H9 (cell line): ENCODE measurements around the gene ST7L. TPM values are rescaled to one million over a fixed set of nuclear protein-coding genes. Genes with fewer than 3 reads are reported as not detected.

Experiments
- DNase-seq: peaks from one replicate; pipeline ENCODE4 v3.0.0-alpha.2; 2017
- H2AFZ ChIP-seq: one replicate; pipeline ENCODE4 v1.6.1; 2013; ENCODE audit warnings: mild to moderate bottlenecking, low read length, control low read depth, moderate library complexity
- H2AK5ac ChIP-seq: 2 replicates; pipeline ENCODE4 v1.6.1; 2013; ENCODE audit warnings: low read length, control low read depth, mixed read lengths; ENCODE audit not compliant: insufficient read length
- H2BK120ac ChIP-seq: one replicate; pipeline ENCODE4 v1.6.1; 2013; ENCODE audit warnings: low read depth, mild to moderate bottlenecking, low read length, control low read depth, inconsistent platforms; ENCODE audit not compliant: poor library complexity, severe bottlenecking
- H2BK12ac ChIP-seq: 2 replicates; pipeline ENCODE4 v1.6.1; 2013; ENCODE audit warnings: low read length, control low read depth, mixed read lengths, low read depth; ENCODE audit not compliant: insufficient read length
- H2BK15ac ChIP-seq: 2 replicates; pipeline ENCODE4 v1.6.1; 2013; ENCODE audit warnings: low read depth, low read length, control low read depth
- H2BK20ac ChIP-seq: one replicate; pipeline ENCODE4 v1.6.1; 2013; ENCODE audit warnings: low read depth, mild to moderate bottlenecking, low read length, control low read depth, inconsistent platforms; ENCODE audit not compliant: poor library complexity, severe bottlenecking
- H2BK5ac ChIP-seq: 2 replicates; pipeline ENCODE4 v1.6.1; 2013; ENCODE audit warnings: low read length, control low read depth, mixed read lengths; ENCODE audit not compliant: insufficient read length
- H3K14ac ChIP-seq: 2 replicates; pipeline ENCODE4 v1.6.1; 2013; ENCODE audit warnings: low read length, control low read depth; ENCODE audit not compliant: insufficient read depth
- H3K18ac ChIP-seq: 2 replicates; pipeline ENCODE4 v1.6.1; 2013; ENCODE audit warnings: low read depth, mild to moderate bottlenecking, mixed read lengths, low read length, control low read depth; ENCODE audit not compliant: insufficient read length
- H3K23ac ChIP-seq: 2 replicates; pipeline ENCODE4 v1.6.1; 2013; ENCODE audit warnings: low read length, control low read depth, mixed read lengths, low read depth; ENCODE audit not compliant: insufficient read length
- H3K23me2 ChIP-seq: 2 replicates; pipeline ENCODE4 v1.6.1; 2013; ENCODE audit warnings: low read depth, mild to moderate bottlenecking, mixed read lengths, low read length, control low read depth; ENCODE audit not compliant: insufficient read length, poor library complexity, severe bottlenecking
- H3K27ac ChIP-seq: 2 replicates; pipeline ENCODE4 v1.5.1; 2013; ENCODE audit warnings: low read length, control low read depth, mixed read lengths, low read depth; ENCODE audit not compliant: insufficient read length
- H3K27me3 ChIP-seq: 2 replicates; pipeline ENCODE4 v1.6.1; 2013; ENCODE audit warnings: low read length, control low read depth, inconsistent platforms; ENCODE audit not compliant: insufficient read depth
- H3K4ac ChIP-seq: 2 replicates; pipeline ENCODE4 v1.6.1; 2013; ENCODE audit warnings: low read depth, mild to moderate bottlenecking, control low read depth, inconsistent platforms, low read length, moderate library complexity
- H3K4me1 ChIP-seq: 2 replicates; pipeline ENCODE4 v1.6.1; 2013; ENCODE audit warnings: low read length, control low read depth, inconsistent platforms; ENCODE audit not compliant: insufficient read depth
- H3K4me2 ChIP-seq: 2 replicates; pipeline ENCODE4 v1.6.1; 2013; ENCODE audit warnings: low read length, control low read depth, mixed read lengths; ENCODE audit not compliant: insufficient read length, insufficient read depth
- H3K56ac ChIP-seq: 2 replicates; pipeline ENCODE4 v1.6.1; 2013; ENCODE audit warnings: low read depth, mild to moderate bottlenecking, mixed read lengths, low read length, control low read depth; ENCODE audit not compliant: insufficient read length
- H3K79me1 ChIP-seq: 2 replicates; pipeline ENCODE4 v1.6.1; 2013; ENCODE audit warnings: low read depth, mild to moderate bottlenecking, moderate library complexity, low read length, control low read depth, inconsistent platforms; ENCODE audit not compliant: insufficient read depth, poor library complexity, severe bottlenecking
- H3K79me2 ChIP-seq: 2 replicates; pipeline ENCODE4 v1.6.1; 2013; ENCODE audit warnings: low read length, control low read depth, inconsistent platforms; ENCODE audit not compliant: insufficient read depth
- H3K9ac ChIP-seq: 2 replicates; pipeline ENCODE4 v1.6.1; 2013; ENCODE audit warnings: low read length, control low read depth, mixed read lengths; ENCODE audit not compliant: insufficient read length; ENCODE audit errors: extremely low read depth
- H3K9me3 ChIP-seq: one replicate; pipeline ENCODE4 v1.6.1; 2013; ENCODE audit warnings: low read depth, low read length, inconsistent platforms; ENCODE audit not compliant: control insufficient read depth
- H3T11ph ChIP-seq: one replicate; pipeline ENCODE4 v1.6.1; 2013; ENCODE audit warnings: mild to moderate bottlenecking, low read length, control low read depth, inconsistent platforms
- H4K20me1 ChIP-seq: one replicate; pipeline ENCODE4 v1.6.1; 2013; ENCODE audit not compliant: control insufficient read depth, insufficient read length, insufficient read depth
- H4K5ac ChIP-seq: 2 replicates; pipeline ENCODE4 v1.6.1; 2013; ENCODE audit warnings: low read depth, mild to moderate bottlenecking, mixed read lengths, low read length, control low read depth; ENCODE audit not compliant: insufficient read length
- H4K8ac ChIP-seq: replicated peaks from 2 replicates; pipeline ENCODE4 v1.6.1; 2013; ENCODE audit warnings: low read length, control low read depth, mixed read lengths, low read depth; ENCODE audit not compliant: insufficient read length
- H4K91ac ChIP-seq: 2 replicates; pipeline ENCODE4 v1.6.1; 2013; ENCODE audit warnings: low read depth, mild to moderate bottlenecking, moderate library complexity, mixed read lengths, low read length, control low read depth; ENCODE audit not compliant: insufficient read length
- H3K27ac Mint-ChIP-seq, 3 experiments: 2 replicates in 2 of 3; 3 replicates in 1 of 3; pipeline ENCODE4 v1.8.0; 2020 to 2021; ENCODE audit warnings: mixed read lengths in 3 of 3, mild to moderate bottlenecking in 1 of 3, moderate library complexity in 1 of 3
- H3K27me3 Mint-ChIP-seq: 2 replicates; pipeline ENCODE4 v1.8.0; 2021; ENCODE audit warnings: low read depth, mild to moderate bottlenecking, moderate library complexity, mixed read lengths
- H3K36me3 Mint-ChIP-seq, 3 experiments: 2 replicates in 2 of 3; 3 replicates in 1 of 3; pipeline ENCODE4 v1.8.0; 2020 to 2021; ENCODE audit warnings: low read depth in 3 of 3, mixed read lengths in 3 of 3; ENCODE audit not compliant: insufficient read depth in 1 of 3
- H3K4me1 Mint-ChIP-seq, 2 experiments: 2 replicates each; pipeline ENCODE4 v1.8.0; 2020; ENCODE audit warnings: mixed read lengths in 2 of 2
- H3K4me3 Mint-ChIP-seq, 2 experiments: 2 replicates in 1 of 2; 3 replicates in 1 of 2; pipeline ENCODE4 v1.8.0; 2020 to 2021; ENCODE audit warnings: mild to moderate bottlenecking in 2 of 2, mixed read lengths in 2 of 2, moderate library complexity in 1 of 2
- H3K9me3 Mint-ChIP-seq, 2 experiments: 2 replicates in 1 of 2; 3 replicates in 1 of 2; pipeline ENCODE4 v1.8.0; 2020; ENCODE audit warnings: mild to moderate bottlenecking in 2 of 2, mixed read lengths in 2 of 2, moderate library complexity in 1 of 2
- CTCF ChIP-seq: fragments of 200-600 bp; sonication (generic); conservative IDR thresholded peaks from 3 replicates; pipeline ENCODE4 v1.8.0; 2021; ENCODE audit warnings: antibody characterized with exemption, mild to moderate bottlenecking
- total RNA-seq: library from RNA; stranded (reverse); gene quantifications from 2 replicates; pipeline ENCODE4 v1.2.1, GENCODE V29; 2021

Gene ST7L
- total RNA-seq, 1 experiment from 2014 or later = 16.0 TPM

GRCh38 chr1:112563341-112563740 lies 55.6 kb downstream of the ST7L start:
- no peaks in the 10 kb centered on the region for H3K9me3 ChIP-seq
- no peak overlapping the region for H2BK15ac ChIP-seq
- H2AFZ ChIP-seq = no peak overlapping the region
- Mint-ChIP-seq H3K27ac (no peak overlapping the region), H3K4me1 (no peaks in the 10 kb centered on the region), H3K36me3 (peaks cover 1 to 8% (median 8%) of the 10 kb centered on the region in 3 experiments; a peak in 4 of 7 replicates), H3K9me3 (no peaks in the 10 kb centered on the region), H3K4me3 (no peak overlapping the region), H3K27me3 (no peaks in the 10 kb centered on the region)
- no peaks in the 10 kb centered on the region for H3K4me1 ChIP-seq
- H3K4ac ChIP-seq = no peak overlapping the region
- H3K9ac ChIP-seq = no peak overlapping the region
- no peaks in the 10 kb centered on the region for H3K79me1 ChIP-seq
- no peak overlapping the region for H3K14ac ChIP-seq
- H3T11ph ChIP-seq = no peak overlapping the region
- H3K56ac ChIP-seq = no peak overlapping the region
- DNase-seq = no peak
- no peak overlapping the region for H4K91ac ChIP-seq
- TF ChIP-seq CTCF = no peak
- no peak overlapping the region for H3K18ac ChIP-seq
- H2BK5ac ChIP-seq = no peak overlapping the region
- H3K27me3 ChIP-seq = no peaks in the 10 kb centered on the region
- no peak overlapping the region for H2AK5ac ChIP-seq
- no peak overlapping the region for H2BK20ac ChIP-seq
- no peaks in the 10 kb centered on the region for H3K23me2 ChIP-seq
- no peak overlapping the region for H3K4me2 ChIP-seq
- no peak overlapping the region for H3K23ac ChIP-seq
- no peaks in the 10 kb centered on the region for H3K79me2 ChIP-seq
- H4K8ac ChIP-seq = no peak overlapping the region
- H4K5ac ChIP-seq = no peak overlapping the region
- no peak overlapping the region for H2BK12ac ChIP-seq
- no peak overlapping the region for H3K27ac ChIP-seq
- H2BK120ac ChIP-seq = no peak overlapping the region
- H4K20me1 ChIP-seq = no peaks in the 10 kb centered on the region
